ENCODE measurements around the gene PRICKLE4. TPM values are rescaled to one million over a fixed set of nuclear protein-coding genes. Genes with fewer than 3 reads are reported as not detected.

Gene PRICKLE4
- total and polyA plus RNA-seq, 4 donors: 2.9 to 6.9 (median 5.5) TPM

- Histone ChIP-seq H3K36me3 (ENCODE audit: control insufficient read depth in 4 of 4, insufficient read depth in 4 of 4, low read length in 4 of 4) (no peaks in the 10 kb centered on the region), H3K9ac (ENCODE audit: insufficient read depth in 1 of 2, low read length in 2 of 2) (no peak overlapping the region), H3K9me3 (ENCODE audit: control insufficient read depth in 4 of 4, insufficient read depth in 3 of 4, low read length in 3 of 4) (no peaks in the 10 kb centered on the region), H3K4me3 (no peak overlapping the region), H3K4me1 (ENCODE audit: control insufficient read depth in 5 of 5, insufficient read depth in 5 of 5, low read length in 5 of 5) (no peaks in the 10 kb centered on the region), H3K27me3 (ENCODE audit: control insufficient read depth in 3 of 3, insufficient read depth in 3 of 3, low read length in 2 of 3) (no peaks in the 10 kb centered on the region), H3K27ac (ENCODE audit: low read depth in 1 of 2, low read length in 1 of 2) (no peak overlapping the region)
- no peak for TF ChIP-seq CTCF (IDR thresholded peaks at IDR 0.05; ENCODE audit: control extremely low read depth, extremely low read depth)
- ATAC-seq (ENCODE audit: insufficient read depth, low FRiP score) (no peak), DNase-seq (peak in 1 of 3 donors; percentile 19)
- 51 to 63% methylated on average over 13 of the region's 13 CpGs for WGBS, 2 donors
Observed at GRCh38 chr6:41756354-41756753, 24.2 kb upstream of the PRICKLE4 start.

GRCh38 chr6:41757271-41757670 lies 23.3 kb upstream of the PRICKLE4 start:
- WGBS, 2 donors: 91 to 94% methylated on average over 6 of the region's 6 CpGs
- ATAC-seq (ENCODE audit: insufficient read depth, low FRiP score): no peak
- no peak for DNase-seq

GRCh38 chr6:41757931-41758640 lies 22.5 kb upstream of the PRICKLE4 start:
- H3K27ac ChIP-seq (ENCODE audit: low read depth in 1 of 2, low read length in 1 of 2): no peak overlapping the region
- no peak overlapping the region for H3K9ac ChIP-seq (ENCODE audit: insufficient read depth in 1 of 2, low read length in 2 of 2)
- no peak for DNase-seq
- no peak for ATAC-seq (ENCODE audit: insufficient read depth, low FRiP score)
- H3K4me1 ChIP-seq (ENCODE audit: control insufficient read depth in 5 of 5, insufficient read depth in 5 of 5, low read length in 5 of 5): no peaks in the 10 kb centered on the region
- H3K4me3 ChIP-seq: no peak overlapping the region
- H3K27me3 ChIP-seq (ENCODE audit: control insufficient read depth in 3 of 3, insufficient read depth in 3 of 3, low read length in 2 of 3): no peaks in the 10 kb centered on the region
- H3K9me3 ChIP-seq (ENCODE audit: control insufficient read depth in 4 of 4, insufficient read depth in 3 of 4, low read length in 3 of 4): no peaks in the 10 kb centered on the region
- no peaks in the 10 kb centered on the region for H3K36me3 ChIP-seq (ENCODE audit: control insufficient read depth in 4 of 4, insufficient read depth in 4 of 4, low read length in 4 of 4)
- 70 to 83% methylated on average over 8 of the region's 8 CpGs for WGBS, 2 donors
- TF ChIP-seq CTCF (IDR thresholded peaks at IDR 0.05; ENCODE audit: control extremely low read depth, extremely low read depth): no peak

More at GRCh38 chr6:41757271-41757670, 23.3 kb upstream of the PRICKLE4 start:
- H3K9me3 ChIP-seq (ENCODE audit: control insufficient read depth in 4 of 4, insufficient read depth in 3 of 4, low read length in 3 of 4): no peaks in the 10 kb centered on the region
- H3K27ac ChIP-seq (ENCODE audit: low read depth in 1 of 2, low read length in 1 of 2): no peak overlapping the region
- no peaks in the 10 kb centered on the region for H3K27me3 ChIP-seq (ENCODE audit: control insufficient read depth in 3 of 3, insufficient read depth in 3 of 3, low read length in 2 of 3)
- no peak overlapping the region for H3K9ac ChIP-seq (ENCODE audit: insufficient read depth in 1 of 2, low read length in 2 of 2)
- no peak overlapping the region for H3K4me3 ChIP-seq
- H3K36me3 ChIP-seq (ENCODE audit: control insufficient read depth in 4 of 4, insufficient read depth in 4 of 4, low read length in 4 of 4): no peaks in the 10 kb centered on the region
- no peaks in the 10 kb centered on the region for H3K4me1 ChIP-seq (ENCODE audit: control insufficient read depth in 5 of 5, insufficient read depth in 5 of 5, low read length in 5 of 5)
- TF ChIP-seq CTCF (IDR thresholded peaks at IDR 0.05; ENCODE audit: control extremely low read depth, extremely low read depth): no peak

GRCh38 chr6:41758641-41759035 lies 21.9 kb upstream of the PRICKLE4 start:
- ATAC-seq (ENCODE audit: insufficient read depth, low FRiP score): no peak
- 91 to 93% methylated on average over 6 of the region's 6 CpGs for WGBS, 2 donors
- DNase-seq: no peak
- Histone ChIP-seq H3K27me3 (ENCODE audit: control insufficient read depth in 3 of 3, insufficient read depth in 3 of 3, low read length in 2 of 3) (no peaks in the 10 kb centered on the region), H3K36me3 (ENCODE audit: control insufficient read depth in 4 of 4, insufficient read depth in 4 of 4, low read length in 4 of 4) (no peaks in the 10 kb centered on the region), H3K4me3 (no peak overlapping the region), H3K9ac (ENCODE audit: insufficient read depth in 1 of 2, low read length in 2 of 2) (no peak overlapping the region), H3K27ac (ENCODE audit: low read depth in 1 of 2, low read length in 1 of 2) (no peak overlapping the region), H3K4me1 (ENCODE audit: control insufficient read depth in 5 of 5, insufficient read depth in 5 of 5, low read length in 5 of 5) (peaks cover 0 to 5% (median 0%) of the 10 kb centered on the region in 5 donors), H3K9me3 (ENCODE audit: control insufficient read depth in 4 of 4, insufficient read depth in 3 of 4, low read length in 3 of 4) (no peaks in the 10 kb centered on the region)
- no peak for TF ChIP-seq CTCF (IDR thresholded peaks at IDR 0.05; ENCODE audit: control extremely low read depth, extremely low read depth)

Measured in lung (tissue), 12 donors.